ENCODE results near the gene ATOX1.

Gene ATOX1

DNA sequence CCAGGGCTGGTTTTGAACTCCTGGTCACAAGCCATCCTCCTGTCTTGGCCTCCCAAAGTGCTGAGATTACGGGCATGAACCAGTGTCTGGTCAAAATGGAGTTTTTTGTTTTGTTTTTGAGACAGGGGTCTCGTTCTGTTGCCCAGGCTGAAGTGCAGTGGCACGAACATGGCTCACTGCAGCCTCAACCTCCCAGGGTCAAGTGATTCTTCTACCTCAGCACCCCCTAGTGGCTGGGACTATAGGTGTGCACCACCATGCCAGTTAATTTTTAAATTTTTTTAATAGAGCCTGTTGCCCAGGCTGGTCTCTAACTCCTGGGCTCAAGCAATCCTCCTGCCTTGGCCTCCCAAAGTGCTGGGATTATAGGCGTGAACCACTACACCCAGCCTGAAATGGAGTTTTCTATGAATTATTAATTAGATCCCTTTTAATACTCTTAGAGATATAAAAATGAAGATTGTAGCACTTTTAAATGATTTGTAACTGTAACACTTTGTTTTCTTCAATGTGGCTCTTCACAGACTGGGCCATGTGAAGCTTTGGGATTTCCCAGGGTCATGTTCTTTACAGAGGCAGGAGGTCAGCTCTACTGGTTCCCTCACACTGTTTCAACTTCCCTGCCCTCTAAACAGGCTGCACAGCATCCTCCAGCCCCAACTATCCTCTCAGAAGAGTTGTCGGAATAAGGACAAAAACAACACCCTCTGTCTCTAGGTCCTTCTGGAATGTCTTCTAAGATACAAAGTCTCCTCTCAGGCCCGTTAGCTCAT, 39.0 kb downstream of the ATOX1 start:
- H3K27me3 ChIP-seq (replicated peaks; ENCODE audit: insufficient read depth, low read length): no peaks in the 10 kb centered on the region
- no peaks in the 10 kb centered on the region for H3K9me2 ChIP-seq (replicated peaks; ENCODE audit: insufficient read depth, low read length)
- H3K27ac ChIP-seq (ENCODE audit: low read length): peak overlapping the region; percentile 96; the same call in 1 of the 2 replicates
- peak overlapping the region; percentile 84 for H3K4me2 ChIP-seq (ENCODE audit: low read depth, low read length)
- H3K79me2 ChIP-seq (ENCODE audit: low read length): no peaks in the 10 kb centered on the region
- TF ChIP-seq, protein P1, sequence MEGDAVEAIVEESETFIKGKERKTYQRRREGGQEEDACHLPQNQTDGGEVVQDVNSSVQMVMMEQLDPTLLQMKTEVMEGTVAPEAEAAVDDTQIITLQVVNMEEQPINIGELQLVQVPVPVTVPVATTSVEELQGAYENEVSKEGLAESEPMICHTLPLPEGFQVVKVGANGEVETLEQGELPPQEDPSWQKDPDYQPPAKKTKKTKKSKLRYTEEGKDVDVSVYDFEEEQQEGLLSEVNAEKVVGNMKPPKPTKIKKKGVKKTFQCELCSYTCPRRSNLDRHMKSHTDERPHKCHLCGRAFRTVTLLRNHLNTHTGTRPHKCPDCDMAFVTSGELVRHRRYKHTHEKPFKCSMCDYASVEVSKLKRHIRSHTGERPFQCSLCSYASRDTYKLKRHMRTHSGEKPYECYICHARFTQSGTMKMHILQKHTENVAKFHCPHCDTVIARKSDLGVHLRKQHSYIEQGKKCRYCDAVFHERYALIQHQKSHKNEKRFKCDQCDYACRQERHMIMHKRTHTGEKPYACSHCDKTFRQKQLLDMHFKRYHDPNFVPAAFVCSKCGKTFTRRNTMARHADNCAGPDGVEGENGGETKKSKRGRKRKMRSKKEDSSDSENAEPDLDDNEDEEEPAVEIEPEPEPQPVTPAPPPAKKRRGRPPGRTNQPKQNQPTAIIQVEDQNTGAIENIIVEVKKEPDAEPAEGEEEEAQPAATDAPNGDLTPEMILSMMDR (IDR thresholded peaks at IDR 0.05; ENCODE audit: low read length): peak; percentile 55
- TF ChIP-seq EZH2 (optimal IDR thresholded peaks at IDR 0.05; ENCODE audit: low read depth, low read length) (no peak), EZH2phosphoT487 (IDR thresholded peaks at IDR 0.05; ENCODE audit: low read length) (no peak)
- no peaks in the 10 kb centered on the region for H4K20me1 ChIP-seq (ENCODE audit: insufficient read depth, low read length)
- DNase-seq: peak; percentile 29
- no peak overlapping the region for H2AFZ ChIP-seq (ENCODE audit: low read length)
- peaks cover 44% of the 10 kb centered on the region for H3K4me1 ChIP-seq (ENCODE audit: low read length)
- no peak overlapping the region for H3K9ac ChIP-seq (ENCODE audit: low read length)
- peaks cover 38% of the 10 kb centered on the region for H3F3A ChIP-seq (ENCODE audit: insufficient read depth, low read length)
- no peaks in the 10 kb centered on the region for H3K36me3 ChIP-seq (replicated peaks; ENCODE audit: insufficient read depth, low read length)
- no peaks in the 10 kb centered on the region for H3K9me3 ChIP-seq (replicated peaks; ENCODE audit: insufficient read depth, low read length)
- H3K4me3 ChIP-seq (ENCODE audit: low read length): no peak overlapping the region

DNA sequence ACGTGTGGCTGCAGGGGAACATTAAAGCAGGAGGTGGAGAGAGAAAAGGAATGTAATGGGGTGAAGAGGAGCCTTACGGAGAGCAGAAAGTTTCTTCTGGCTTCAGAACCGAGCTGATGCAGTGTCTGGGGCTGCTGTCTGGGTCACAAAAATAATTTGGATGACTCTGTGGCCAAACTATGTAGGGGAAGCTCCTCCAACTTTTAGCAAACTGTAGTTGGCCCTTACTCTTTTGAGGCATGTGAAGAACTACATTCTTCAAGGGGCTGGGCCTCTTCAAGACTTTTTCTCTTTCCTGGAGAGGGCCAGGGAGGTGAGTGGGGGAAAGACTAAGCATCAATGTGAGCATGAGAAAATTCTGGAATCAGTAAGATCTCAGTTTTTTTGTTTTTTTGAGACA, 39.8 kb downstream of the ATOX1 start:
- Histone ChIP-seq H3K9me2 (replicated peaks; ENCODE audit: insufficient read depth, low read length) (no peaks in the 10 kb centered on the region), H4K20me1 (ENCODE audit: insufficient read depth, low read length) (no peaks in the 10 kb centered on the region), H3K36me3 (replicated peaks; ENCODE audit: insufficient read depth, low read length) (no peaks in the 10 kb centered on the region), H3K9ac (ENCODE audit: low read length) (no peak overlapping the region), H3K27ac (ENCODE audit: low read length) (no peak overlapping the region), H3K27me3 (replicated peaks; ENCODE audit: insufficient read depth, low read length) (no peaks in the 10 kb centered on the region), H3K4me2 (ENCODE audit: low read depth, low read length) (no peak overlapping the region), H3K4me3 (ENCODE audit: low read length) (no peak overlapping the region), H3K79me2 (ENCODE audit: low read length) (no peaks in the 10 kb centered on the region), H3K4me1 (ENCODE audit: low read length) (peaks cover 39% of the 10 kb centered on the region), H2AFZ (ENCODE audit: low read length) (no peak overlapping the region), H3K9me3 (replicated peaks; ENCODE audit: insufficient read depth, low read length) (no peaks in the 10 kb centered on the region), H3F3A (ENCODE audit: insufficient read depth, low read length) (peaks cover 38% of the 10 kb centered on the region)
- TF ChIP-seq, protein P1 (IDR thresholded peaks at IDR 0.05; ENCODE audit: low read length): no peak
- TF ChIP-seq EZH2 (optimal IDR thresholded peaks at IDR 0.05; ENCODE audit: low read depth, low read length) (no peak), EZH2phosphoT487 (IDR thresholded peaks at IDR 0.05; ENCODE audit: low read length) (no peak)
- no peak for DNase-seq

DNA sequence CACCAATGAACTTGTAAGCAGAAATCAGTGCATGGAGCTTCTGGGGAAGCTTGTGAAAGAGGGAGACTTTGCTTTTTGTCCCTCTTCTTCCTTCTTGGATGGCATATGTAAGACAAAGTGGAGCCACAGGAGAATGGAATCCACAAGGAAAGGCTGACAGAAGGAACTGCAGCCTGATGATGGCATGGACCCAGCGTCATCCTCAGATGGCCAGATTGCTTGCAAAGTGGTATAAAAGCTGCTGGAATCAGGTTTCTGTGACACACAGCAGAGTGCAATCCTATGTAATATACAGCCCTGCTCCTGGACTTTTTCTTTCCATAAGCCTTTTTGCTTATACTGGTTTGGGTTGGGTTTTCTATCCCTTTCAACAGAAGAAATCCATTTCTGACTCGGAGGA, 40.3 kb downstream of the ATOX1 start:
- Histone ChIP-seq H3K27me3 (replicated peaks; ENCODE audit: insufficient read depth, low read length) (no peaks in the 10 kb centered on the region), H3K4me2 (ENCODE audit: low read depth, low read length) (no peak overlapping the region), H3F3A (ENCODE audit: insufficient read depth, low read length) (peaks cover 36% of the 10 kb centered on the region), H3K4me3 (ENCODE audit: low read length) (no peak overlapping the region), H2AFZ (ENCODE audit: low read length) (no peak overlapping the region), H3K79me2 (ENCODE audit: low read length) (no peaks in the 10 kb centered on the region), H3K4me1 (ENCODE audit: low read length) (peaks cover 37% of the 10 kb centered on the region), H3K36me3 (replicated peaks; ENCODE audit: insufficient read depth, low read length) (no peaks in the 10 kb centered on the region), H3K9me2 (replicated peaks; ENCODE audit: insufficient read depth, low read length) (no peaks in the 10 kb centered on the region), H3K9me3 (replicated peaks; ENCODE audit: insufficient read depth, low read length) (no peaks in the 10 kb centered on the region), H3K27ac (ENCODE audit: low read length) (no peak overlapping the region), H4K20me1 (ENCODE audit: insufficient read depth, low read length) (no peaks in the 10 kb centered on the region), H3K9ac (ENCODE audit: low read length) (no peak overlapping the region)
- no peak for DNase-seq
- TF ChIP-seq EZH2 (optimal IDR thresholded peaks at IDR 0.05; ENCODE audit: low read depth, low read length) (no peak), EZH2phosphoT487 (IDR thresholded peaks at IDR 0.05; ENCODE audit: low read length) (no peak)
- TF ChIP-seq, protein P1 (IDR thresholded peaks at IDR 0.05; ENCODE audit: low read length): no peak
